NB4 (cell line): ENCODE data around the gene ZNF180.

Experiments
- CTCF ChIP-seq: IDR thresholded peaks from one replicate; pipeline ENCODE4 v1.5.1; 2012; ENCODE audit warnings: low read depth, low read length
- POLR2A ChIP-seq: IDR thresholded peaks from 2 replicates; pipeline ENCODE4 v1.6.1; 2011; ENCODE audit warnings: mild to moderate bottlenecking; ENCODE audit not compliant: insufficient read length; ENCODE audit errors: extremely low read depth

- no peak for TF ChIP-seq POLR2A
- no peak for TF ChIP-seq CTCF
These were observed 61.9 kb downstream of the ZNF180 start for GRCh38 chr19:44438441-44438840.
